Measurements from ENCODE around the gene SLC6A17.

The SLC6A17 gene

GRCh38 chr1:110111081-110111480 is 39.2 kb upstream of the SLC6A17 start:
- no peak for TF ChIP-seq CTCF (IDR thresholded peaks at IDR 0.05)

GRCh38 chr1:110112143-110112542 is 38.2 kb upstream of the SLC6A17 start, which contains the start of gene UBL4B:
TSS of gene UBL4B (plus strand) at chr1:110112443. CDS start at chr1:110112535, 92 bp downstream.
- no peak within 1 kb of the TSS for H3K4me2 ChIP-seq (ENCODE audit: low read length)
- no peak for TF ChIP-seq CTCF (IDR thresholded peaks at IDR 0.05)
- H3K9ac ChIP-seq, result no peak within 1 kb of the TSS
- no peaks in the 10 kb centered on the region for H3K79me2 ChIP-seq
- H3K4me3 ChIP-seq (ENCODE audit: low read depth, low read length), result no peak within 1 kb of the TSS
- no peaks in the 10 kb centered on the region for H3K4me1 ChIP-seq
- H3K27ac ChIP-seq, result no peak within 1 kb of the TSS
- H2AFZ ChIP-seq, result no peak within 1 kb of the TSS
- no peaks in the 10 kb centered on the region for H3K9me3 ChIP-seq (ENCODE audit: control insufficient read depth, low read length)
- H3K27me3 ChIP-seq (ENCODE audit: control insufficient read depth, insufficient read depth, low read length), result no peaks in the 10 kb centered on the region
- H3K36me3 ChIP-seq (ENCODE audit: control insufficient read depth, insufficient read depth, low read length), result no peaks in the 10 kb centered on the region

More at GRCh38 chr1:110111081-110111480, 39.2 kb upstream of the SLC6A17 start:
- Histone ChIP-seq H2AFZ (no peak overlapping the region), H3K27ac (no peak overlapping the region), H3K4me1 (no peaks in the 10 kb centered on the region), H3K36me3 (ENCODE audit: control insufficient read depth, insufficient read depth, low read length) (no peaks in the 10 kb centered on the region), H3K4me2 (ENCODE audit: low read length) (no peak overlapping the region), H3K27me3 (ENCODE audit: control insufficient read depth, insufficient read depth, low read length) (no peaks in the 10 kb centered on the region), H3K9me3 (ENCODE audit: control insufficient read depth, low read length) (no peaks in the 10 kb centered on the region), H3K4me3 (ENCODE audit: low read depth, low read length) (no peak overlapping the region), H3K79me2 (no peaks in the 10 kb centered on the region), H3K9ac (no peak overlapping the region)

- H3K9ac ChIP-seq, result no peak overlapping the region
- no peak overlapping the region for H3K4me3 ChIP-seq (ENCODE audit: low read depth, low read length)
- no peaks in the 10 kb centered on the region for H3K9me3 ChIP-seq (ENCODE audit: control insufficient read depth, low read length)
- no peak overlapping the region for H3K27ac ChIP-seq
- TF ChIP-seq CTCF (IDR thresholded peaks at IDR 0.05), result no peak
- no peaks in the 10 kb centered on the region for H3K4me1 ChIP-seq
- H3K79me2 ChIP-seq, result no peaks in the 10 kb centered on the region
- H2AFZ ChIP-seq, result no peak overlapping the region
- H3K27me3 ChIP-seq (ENCODE audit: control insufficient read depth, insufficient read depth, low read length), result no peaks in the 10 kb centered on the region
- H3K4me2 ChIP-seq (ENCODE audit: low read length), result no peak overlapping the region
- H3K36me3 ChIP-seq (ENCODE audit: control insufficient read depth, insufficient read depth, low read length), result no peaks in the 10 kb centered on the region
Measured at GRCh38 chr1:110112656-110113055, 37.6 kb upstream of the SLC6A17 start.

- Histone ChIP-seq H3K4me2 (ENCODE audit: low read length) (no peak overlapping the region), H3K4me1 (no peaks in the 10 kb centered on the region), H3K27ac (no peak overlapping the region), H3K9me3 (ENCODE audit: control insufficient read depth, low read length) (no peaks in the 10 kb centered on the region), H3K36me3 (ENCODE audit: control insufficient read depth, insufficient read depth, low read length) (no peaks in the 10 kb centered on the region), H3K79me2 (no peaks in the 10 kb centered on the region), H3K9ac (no peak overlapping the region), H3K27me3 (ENCODE audit: control insufficient read depth, insufficient read depth, low read length) (no peaks in the 10 kb centered on the region), H2AFZ (no peak overlapping the region), H3K4me3 (ENCODE audit: low read depth, low read length) (no peak overlapping the region)
- no peak for TF ChIP-seq CTCF (IDR thresholded peaks at IDR 0.05)
Measured at GRCh38 chr1:110113551-110113950, 36.7 kb upstream of the SLC6A17 start.

GRCh38 chr1:110114173-110114572 is 36.1 kb upstream of the SLC6A17 start:
- no peak for TF ChIP-seq CTCF (IDR thresholded peaks at IDR 0.05)
- no peaks in the 10 kb centered on the region for H3K9me3 ChIP-seq (ENCODE audit: control insufficient read depth, low read length)
- no peak overlapping the region for H2AFZ ChIP-seq
- H3K4me2 ChIP-seq (ENCODE audit: low read length), result no peak overlapping the region
- no peaks in the 10 kb centered on the region for H3K79me2 ChIP-seq
- no peak overlapping the region for H3K27ac ChIP-seq
- no peak overlapping the region for H3K4me3 ChIP-seq (ENCODE audit: low read depth, low read length)
- H3K4me1 ChIP-seq, result no peaks in the 10 kb centered on the region
- H3K36me3 ChIP-seq (ENCODE audit: control insufficient read depth, insufficient read depth, low read length), result no peaks in the 10 kb centered on the region
- no peaks in the 10 kb centered on the region for H3K27me3 ChIP-seq (ENCODE audit: control insufficient read depth, insufficient read depth, low read length)
- H3K9ac ChIP-seq, result no peak overlapping the region
